Measurements from ENCODE around the gene LRRC7. TPM values are rescaled to one million over a fixed set of nuclear protein-coding genes. Genes with fewer than 3 reads are reported as not detected.
A peak's percentile ranks its signal among the peaks of the same experiment; 100 is the strongest.

LRRC7 gene
- total and polyA plus RNA-seq, 2 donors from 2014 or later = 0.19 to 0.37 TPM

DNA sequence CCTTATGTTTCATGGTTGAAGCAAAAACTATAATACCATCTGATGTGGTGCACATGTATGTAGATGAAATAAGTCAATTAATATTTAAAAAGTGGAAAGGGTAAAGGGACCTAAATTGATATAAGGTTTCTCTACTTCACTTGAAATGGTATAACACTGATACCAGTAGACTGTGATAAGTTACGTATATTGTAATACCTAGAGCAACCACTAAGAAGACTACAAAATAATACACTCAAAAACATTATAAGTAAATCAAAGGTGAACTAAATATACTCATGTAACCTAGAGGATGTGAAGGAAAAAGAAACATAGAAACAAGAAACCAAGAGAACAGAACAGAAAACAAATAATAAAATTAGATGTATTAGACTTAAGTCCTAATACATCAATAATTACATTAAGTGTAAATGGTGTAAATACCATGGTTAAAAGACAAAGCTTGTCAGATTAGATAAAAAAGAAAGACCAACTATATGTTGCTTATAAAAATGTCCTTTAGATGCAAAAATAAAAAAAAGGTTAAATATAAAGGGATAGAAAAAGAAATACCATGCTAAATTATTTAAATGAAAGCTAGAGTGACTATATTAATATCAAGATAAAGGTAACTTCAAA lies 118.8 kb downstream of the LRRC7 start:
- intact Hi-C loops (cut with DNase I) = no loop called here
- DNase-seq = no peak
- peak; percentile 3 for FAIRE-seq
- Histone ChIP-seq H3K27me3 (ENCODE audit: control insufficient read depth, insufficient read depth, low read length) (no peaks in the 10 kb centered on the region), H3K4me1 (ENCODE audit: control insufficient read depth in 2 of 3, insufficient read depth in 2 of 3, low read depth in 1 of 3, low read length in 3 of 3) (no peaks in the 10 kb centered on the region), H3K9me3 (ENCODE audit: control insufficient read depth in 2 of 3, insufficient read depth in 1 of 3, low read length in 3 of 3) (no peaks in the 10 kb centered on the region), H3K9ac (ENCODE audit: low read length in 3 of 3) (no peak overlapping the region), H3K4me3 (ENCODE audit: low read length in 3 of 3) (no peak overlapping the region), H3K27ac (ENCODE audit: low read depth in 2 of 2, low read length in 2 of 2) (no peak overlapping the region), H3K36me3 (ENCODE audit: control insufficient read depth in 2 of 3, insufficient read depth in 3 of 3, low read length in 3 of 3) (no peaks in the 10 kb centered on the region)
- TF ChIP-seq, protein P1, sequence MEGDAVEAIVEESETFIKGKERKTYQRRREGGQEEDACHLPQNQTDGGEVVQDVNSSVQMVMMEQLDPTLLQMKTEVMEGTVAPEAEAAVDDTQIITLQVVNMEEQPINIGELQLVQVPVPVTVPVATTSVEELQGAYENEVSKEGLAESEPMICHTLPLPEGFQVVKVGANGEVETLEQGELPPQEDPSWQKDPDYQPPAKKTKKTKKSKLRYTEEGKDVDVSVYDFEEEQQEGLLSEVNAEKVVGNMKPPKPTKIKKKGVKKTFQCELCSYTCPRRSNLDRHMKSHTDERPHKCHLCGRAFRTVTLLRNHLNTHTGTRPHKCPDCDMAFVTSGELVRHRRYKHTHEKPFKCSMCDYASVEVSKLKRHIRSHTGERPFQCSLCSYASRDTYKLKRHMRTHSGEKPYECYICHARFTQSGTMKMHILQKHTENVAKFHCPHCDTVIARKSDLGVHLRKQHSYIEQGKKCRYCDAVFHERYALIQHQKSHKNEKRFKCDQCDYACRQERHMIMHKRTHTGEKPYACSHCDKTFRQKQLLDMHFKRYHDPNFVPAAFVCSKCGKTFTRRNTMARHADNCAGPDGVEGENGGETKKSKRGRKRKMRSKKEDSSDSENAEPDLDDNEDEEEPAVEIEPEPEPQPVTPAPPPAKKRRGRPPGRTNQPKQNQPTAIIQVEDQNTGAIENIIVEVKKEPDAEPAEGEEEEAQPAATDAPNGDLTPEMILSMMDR (IDR thresholded peaks at IDR 0.05; ENCODE audit: borderline replicate concordance, extremely low read depth, insufficient read depth) = no peak

DNA sequence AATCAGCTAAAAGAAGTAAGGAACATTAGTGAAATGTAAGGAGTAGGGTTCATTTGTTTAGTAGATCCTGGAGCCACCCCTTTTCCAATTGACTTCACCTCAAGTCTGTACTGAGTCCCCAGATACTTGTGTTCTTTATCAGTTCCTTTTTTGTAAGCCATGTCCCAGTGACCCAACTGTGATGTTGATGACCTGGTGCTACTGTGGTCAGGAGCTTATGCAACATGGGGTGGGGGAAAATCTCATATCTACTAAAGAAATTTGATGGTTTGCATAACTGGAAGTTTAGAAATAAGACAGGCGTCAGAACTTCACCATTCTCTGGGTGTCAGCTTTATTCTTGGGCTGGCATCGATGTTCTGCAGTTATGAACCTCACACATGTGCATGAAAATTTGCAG lies 120.5 kb downstream of the LRRC7 start:
- no peak overlapping the region for H3K4me3 ChIP-seq (ENCODE audit: low read length in 3 of 3)
- no peak overlapping the region for H3K9ac ChIP-seq (ENCODE audit: low read length in 3 of 3)
- TF ChIP-seq, protein P1 (IDR thresholded peaks at IDR 0.05; ENCODE audit: borderline replicate concordance, extremely low read depth, insufficient read depth) = no peak
- FAIRE-seq (no peak), DNase-seq (no peak)
- no peaks in the 10 kb centered on the region for H3K27me3 ChIP-seq (ENCODE audit: control insufficient read depth, insufficient read depth, low read length)
- H3K4me1 ChIP-seq (ENCODE audit: control insufficient read depth in 2 of 3, insufficient read depth in 2 of 3, low read depth in 1 of 3, low read length in 3 of 3) = no peaks in the 10 kb centered on the region
- no peak overlapping the region for H3K27ac ChIP-seq (ENCODE audit: low read depth in 2 of 2, low read length in 2 of 2)
- intact Hi-C loops (cut with DNase I) = no loop called here
- no peaks in the 10 kb centered on the region for H3K9me3 ChIP-seq (ENCODE audit: control insufficient read depth in 2 of 3, insufficient read depth in 1 of 3, low read length in 3 of 3)
- H3K36me3 ChIP-seq (ENCODE audit: control insufficient read depth in 2 of 3, insufficient read depth in 3 of 3, low read length in 3 of 3) = no peaks in the 10 kb centered on the region

DNA sequence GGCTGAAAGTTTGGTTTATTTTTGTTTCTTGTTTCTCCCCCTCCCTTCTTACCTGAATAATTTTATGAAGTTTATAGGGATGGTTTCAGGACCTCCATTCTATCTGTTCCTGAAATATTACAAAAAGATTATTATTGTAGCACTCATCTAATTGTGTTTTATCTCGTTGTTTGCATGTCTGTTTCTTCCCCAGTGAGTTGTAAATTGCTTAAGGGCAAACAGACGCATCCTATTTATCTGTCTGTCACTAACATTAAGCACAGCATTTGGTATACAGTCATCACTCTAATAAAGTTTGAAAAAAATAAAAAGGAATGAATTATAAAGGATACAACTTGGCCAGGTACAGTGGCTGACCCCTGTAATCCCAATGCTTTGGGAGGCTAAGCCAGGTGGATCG lies 123.5 kb downstream of the LRRC7 start:
- no peak for DNase-seq
- H3K4me3 ChIP-seq (ENCODE audit: low read length in 3 of 3) = no peak overlapping the region
- H3K4me1 ChIP-seq (ENCODE audit: control insufficient read depth in 2 of 3, insufficient read depth in 2 of 3, low read depth in 1 of 3, low read length in 3 of 3) = no peaks in the 10 kb centered on the region
- H3K27ac ChIP-seq (ENCODE audit: low read depth in 2 of 2, low read length in 2 of 2) = no peak overlapping the region
- no peak overlapping the region for H3K9ac ChIP-seq (ENCODE audit: low read length in 3 of 3)
- TF ChIP-seq, protein P1 (IDR thresholded peaks at IDR 0.05; ENCODE audit: borderline replicate concordance, extremely low read depth, insufficient read depth) = no peak
- no peaks in the 10 kb centered on the region for H3K36me3 ChIP-seq (ENCODE audit: control insufficient read depth in 2 of 3, insufficient read depth in 3 of 3, low read length in 3 of 3)
- H3K27me3 ChIP-seq (ENCODE audit: control insufficient read depth, insufficient read depth, low read length) = no peaks in the 10 kb centered on the region
- intact Hi-C loops (cut with DNase I) = no loop called here
- H3K9me3 ChIP-seq (ENCODE audit: control insufficient read depth in 2 of 3, insufficient read depth in 1 of 3, low read length in 3 of 3) = no peaks in the 10 kb centered on the region
- no peak for FAIRE-seq
